Common myeloid progenitor, CD34-positive (primary cell): ENCODE measurements around the gene CDK16.

Experiments used
- CTCF ChIA-PET: fragments of 350-600 bp; sonication (Branson Sonifier 250); formaldehyde crosslinking; loops from one replicate; lab custom pipeline; 2021; ENCODE audit warnings: antibody characterized with exemption; lab: Charles Lee
- POLR2A ChIA-PET: fragments of 350-600 bp; sonication (Branson Sonifier 250); formaldehyde crosslinking; loops from one replicate; lab custom pipeline; 2021; ENCODE audit warnings: antibody characterized with exemption; lab: Charles Lee
- DNase-seq, 3 donors: peaks; one replicate each; pipeline versions ENCODE4 v3.0.0 to v3.0.0-alpha.2; 2013
- H3K27ac ChIP-seq, 2 experiments: 1 replicate in 1 of 2; 2 replicates in 1 of 2; pipeline ENCODE4 v1.7.0; 2013; ENCODE audit warnings: inconsistent platforms in 2 of 2, low read length in 2 of 2, mild to moderate bottlenecking in 2 of 2, low read depth in 1 of 2, moderate library complexity in 1 of 2; ENCODE audit not compliant: severe bottlenecking in 2 of 2, insufficient read depth in 1 of 2, poor library complexity in 1 of 2
- H3K27me3 ChIP-seq, 5 experiments: replicated peaks in 2 of 5; 1 replicate in 3 of 5; 2 replicates in 2 of 5; pipeline versions ENCODE4 v1.6.1 to v1.7.0; 2013; ENCODE audit warnings: low read length in 4 of 5, mild to moderate bottlenecking in 2 of 5, moderate library complexity in 2 of 5, inconsistent platforms in 1 of 5; ENCODE audit not compliant: insufficient read depth in 5 of 5, control insufficient read depth in 4 of 5
- H3K36me3 ChIP-seq, 4 experiments: 1 replicate in 2 of 4; 2 replicates in 2 of 4; pipeline versions ENCODE4 v1.6.1 to v1.7.0; 2013; ENCODE audit warnings: low read length in 3 of 4, control low read depth in 1 of 4, mild to moderate bottlenecking in 1 of 4; ENCODE audit not compliant: control insufficient read depth in 4 of 4, insufficient read depth in 4 of 4
- H3K4me1 ChIP-seq, 4 experiments: 1 replicate in 3 of 4; 2 replicates in 1 of 4; pipeline versions ENCODE4 v1.6.1 to v1.7.1; 2013; ENCODE audit warnings: low read length in 3 of 4, mild to moderate bottlenecking in 3 of 4, control low read depth in 1 of 4, inconsistent platforms in 1 of 4, moderate library complexity in 1 of 4; ENCODE audit not compliant: control insufficient read depth in 4 of 4, insufficient read depth in 4 of 4; ENCODE audit errors: control extremely low read depth in 1 of 4
- H3K4me3 ChIP-seq, 7 experiments: 1 replicate in 4 of 7; 2 replicates in 3 of 7; pipeline versions ENCODE4 v1.5.1 to v1.7.0; 2013; ENCODE audit warnings: mild to moderate bottlenecking in 7 of 7, low read length in 6 of 7, moderate library complexity in 6 of 7, inconsistent platforms in 2 of 7, low read depth in 2 of 7, control low read depth in 1 of 7; ENCODE audit not compliant: insufficient read depth in 4 of 7, control insufficient read depth in 1 of 7; ENCODE audit errors: extremely low read depth in 1 of 7
- H3K9me3 ChIP-seq, 5 experiments: 1 replicate in 4 of 5; 2 replicates in 1 of 5; pipeline versions ENCODE4 v1.6.1 to v1.7.1; 2013; ENCODE audit warnings: low read length in 4 of 5, mild to moderate bottlenecking in 2 of 5, inconsistent platforms in 1 of 5, low read depth in 1 of 5, moderate library complexity in 1 of 5; ENCODE audit not compliant: control insufficient read depth in 4 of 5, insufficient read depth in 2 of 5; ENCODE audit errors: control extremely low read depth in 1 of 5
- WGBS: methylation state at CpG from one replicate; pipeline ENCODE4 v1.1.5; 2013; ENCODE audit not compliant: insufficient coverage; 5-methylcytosine and 5-hydroxymethylcytosine counted together

CDK16 gene

GRCh38 chrX:47266643-47267042 is 48.2 kb downstream of the CDK16 start:
- Histone ChIP-seq H3K9me3 (no peaks in the 10 kb centered on the region), H3K27me3 (peaks cover 0 to 20% (median 0%) of the 10 kb centered on the region in 5 experiments), H3K4me1 (no peaks in the 10 kb centered on the region), H3K27ac (no peak overlapping the region), H3K36me3 (no peaks in the 10 kb centered on the region), H3K4me3 (no peak overlapping the region)
- ChIA-PET POLR2A (no interaction called here), CTCF (interaction anchor here (0.9 kb wide), 1 partner anchor 27 kb away, joined by 3 read pairs; no protein-coding TSS in a partner anchor)
- WGBS: 90% methylated on average over 7 of the region's 7 CpGs
- no peak for DNase-seq

DNA sequence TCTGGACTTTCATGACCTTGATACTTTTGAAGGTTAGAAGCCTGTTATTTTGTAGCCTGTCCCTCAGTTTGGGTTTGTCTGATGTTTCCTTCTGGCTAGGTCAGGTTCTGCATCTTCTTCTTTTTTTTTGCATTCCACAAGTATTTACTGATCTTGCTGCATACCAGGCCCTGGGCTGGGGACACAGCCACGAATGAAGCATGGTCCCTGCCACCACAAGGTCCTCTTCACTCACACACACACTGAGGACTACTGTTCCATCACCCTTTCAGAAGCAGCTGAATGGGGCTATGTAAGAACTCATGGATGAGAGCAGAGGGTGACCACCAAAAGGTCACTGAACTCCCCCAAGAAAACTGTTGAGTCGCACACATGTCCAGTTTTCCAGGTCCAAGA is 53.5 kb downstream of the CDK16 start:
- Histone ChIP-seq H3K36me3 (no peaks in the 10 kb centered on the region), H3K4me3 (no peak overlapping the region), H3K9me3 (no peaks in the 10 kb centered on the region), H3K27ac (no peak overlapping the region), H3K4me1 (no peaks in the 10 kb centered on the region), H3K27me3 (peaks cover 0 to 20% (median 0%) of the 10 kb centered on the region in 5 experiments)
- ChIA-PET CTCF (no interaction called here), POLR2A (no interaction called here)
- 80% methylated on average over 1 of the region's 2 CpGs for WGBS
- no peak for DNase-seq

- WGBS: 77% methylated on average over 6 of the region's 7 CpGs
- ChIA-PET POLR2A (no interaction called here), CTCF (no interaction called here)
- Histone ChIP-seq H3K27me3 (peaks cover 0 to 18% (median 0%) of the 10 kb centered on the region in 5 experiments), H3K36me3 (no peaks in the 10 kb centered on the region), H3K4me3 (no peak overlapping the region), H3K4me1 (no peaks in the 10 kb centered on the region), H3K27ac (no peak overlapping the region), H3K9me3 (no peaks in the 10 kb centered on the region)
- DNase-seq: no peak
Observed at GRCh38 chrX:47273011-47273730, 54.7 kb downstream of the CDK16 start.

- H3K4me3 ChIP-seq: no peak overlapping the region
- ChIA-PET POLR2A (no interaction called here), CTCF (no interaction called here)
- H3K4me1 ChIP-seq: no peaks in the 10 kb centered on the region
- H3K9me3 ChIP-seq: no peaks in the 10 kb centered on the region
- H3K36me3 ChIP-seq: no peaks in the 10 kb centered on the region
- no peak overlapping the region for H3K27ac ChIP-seq
- no CpG with 5 or more reads among the region's 2 CpGs for WGBS
- peaks cover 0 to 11% (median 0%) of the 10 kb centered on the region in 5 experiments for H3K27me3 ChIP-seq
- no peak for DNase-seq
Observed at GRCh38 chrX:47278691-47279090, 60.2 kb downstream of the CDK16 start.
